HepG2 (cell line): Measurements from ENCODE around the gene MEI1. TPM values are rescaled to one million over a fixed set of nuclear protein-coding genes. Genes with fewer than 3 reads are reported as not detected.

Experiments used
- ATAD3A ChIP-seq: sonication (generic); formaldehyde crosslinking; IDR thresholded peaks from 2 replicates; pipeline ENCODE4 v1.4.0; 2020; ENCODE audit warnings: missing genetic modification reagents
- ATF1 ChIP-seq: IDR thresholded peaks from 2 replicates; pipeline ENCODE4 v1.6.1; 2016; ENCODE audit warnings: mild to moderate bottlenecking, control low read depth
- HCFC1 ChIP-seq: fragments of 150-350 bp; IDR thresholded peaks from 2 replicates; pipeline ENCODE4 v1.6.1; 2014; ENCODE audit warnings: low read depth, low read length
- IKZF5 ChIP-seq: IDR thresholded peaks from 2 replicates; pipeline ENCODE4 v1.6.1; 2018; ENCODE audit warnings: missing genetic modification reagents, mild to moderate bottlenecking, missing compliant biosample characterization
- JUND ChIP-seq: sonication (generic); formaldehyde crosslinking; IDR thresholded peaks from 2 replicates; pipeline ENCODE4 v1.8.0; 2022; ENCODE audit warnings: mild to moderate bottlenecking, missing genetic modification reagents
- MBNL3 ChIP-seq: fragments of 250-450 bp; sonication (Bioruptor Pico); conservative IDR thresholded peaks from 2 replicates; pipeline ENCODE4 v1.8.0; 2022; ENCODE audit warnings: mild to moderate bottlenecking, inconsistent platforms
- ONECUT2 ChIP-seq: sonication (generic); formaldehyde crosslinking; IDR thresholded peaks from 2 replicates; pipeline ENCODE4 v1.4.0; 2020; ENCODE audit warnings: missing genetic modification reagents
- PRPF4 ChIP-seq: fragments of 200-400 bp; formaldehyde crosslinking; IDR thresholded peaks from 2 replicates; pipeline ENCODE4 v1.6.1; 2016; ENCODE audit warnings: low read length, low read depth; ENCODE audit not compliant: poor library complexity, severe bottlenecking
- RAD21 ChIP-seq: fragments of 450-650 bp; formaldehyde crosslinking; IDR thresholded peaks from 2 replicates; pipeline ENCODE4 v1.5.0; 2020; ENCODE audit warnings: mild to moderate bottlenecking
- REL ChIP-seq: sonication (generic); formaldehyde crosslinking; conservative IDR thresholded peaks from 2 replicates; pipeline ENCODE4 v1.8.0; 2022; ENCODE audit warnings: mild to moderate bottlenecking, missing genetic modification reagents, moderate library complexity
- REPIN1 ChIP-seq: sonication (generic); formaldehyde crosslinking; IDR thresholded peaks from 2 replicates; pipeline ENCODE4 v1.8.0; 2022; ENCODE audit warnings: missing genetic modification reagents, low read depth, mild to moderate bottlenecking, borderline replicate concordance
- SIN3A ChIP-seq: IDR thresholded peaks from 2 replicates; pipeline ENCODE4 v1.6.1; 2011; ENCODE audit warnings: low read depth, mild to moderate bottlenecking, control low read depth, low read length, borderline replicate concordance
- SKI ChIP-seq: fragments of 450-650 bp; IDR thresholded peaks from one replicate; pipeline ENCODE4 v1.6.1; 2018; ENCODE audit warnings: mild to moderate bottlenecking; ENCODE audit not compliant: partially characterized antibody
- SMYD3 ChIP-seq: sonication (generic); formaldehyde crosslinking; IDR thresholded peaks from 2 replicates; pipeline ENCODE4 v1.8.1; 2023; ENCODE audit warnings: mild to moderate bottlenecking, missing genetic modification reagents
- ZBTB39 ChIP-seq: sonication (generic); formaldehyde crosslinking; IDR thresholded peaks from 2 replicates; pipeline ENCODE4 v1.5.0; 2020; ENCODE audit warnings: missing genetic modification reagents
- ZKSCAN1 ChIP-seq: fragments of 150-350 bp; IDR thresholded peaks from 2 replicates; pipeline ENCODE4 v1.6.1; 2014; ENCODE audit warnings: low read length
- ZNF276 ChIP-seq: sonication (generic); formaldehyde crosslinking; IDR thresholded peaks from 2 replicates; pipeline ENCODE4 v1.4.0; 2020; ENCODE audit warnings: mild to moderate bottlenecking, low read depth, missing genetic modification reagents
- ZNF660 ChIP-seq: sonication (generic); formaldehyde crosslinking; IDR thresholded peaks from 2 replicates; pipeline ENCODE4 v1.5.1; 2020; ENCODE audit warnings: mild to moderate bottlenecking, low read depth, missing genetic modification reagents, borderline replicate concordance
- ZSCAN25 ChIP-seq: sonication (generic); formaldehyde crosslinking; IDR thresholded peaks from 2 replicates; pipeline ENCODE4 v1.8.0; 2022; ENCODE audit warnings: mild to moderate bottlenecking, missing genetic modification reagents
- ZXDC ChIP-seq: sonication (generic); formaldehyde crosslinking; IDR thresholded peaks from 2 replicates; pipeline ENCODE4 v1.5.0; 2020; ENCODE audit warnings: mild to moderate bottlenecking, missing genetic modification reagents
- polyA plus RNA-seq, 8 experiments: library from polyadenylated mRNA; depleted of rRNA in 3 of 8; stranded (reverse) in 7 of 8; unstranded in 1 of 8; fragments of >200 nt; fragmentation: Illumina TruSeq in 4 of 8; extraction: Trizol in 4 of 8; gene quantifications; 2 replicates each; pipeline versions ENCODE4 v1.2.1 to v1.2.3, GENCODE V29; 2011 to 2016; ENCODE audit warnings: low read depth in 4 of 8, missing spikeins in 1 of 8, mixed read lengths in 1 of 8; ENCODE audit not compliant: insufficient read depth in 1 of 8
- total RNA-seq, 5 experiments: library from RNA; depleted of rRNA; stranded (reverse); fragments of >200 nt; fragmentation: Illumina TruSeq; extraction: Trizol; gene quantifications; 2 replicates each; pipeline ENCODE4 v1.2.3, GENCODE V29; 2016; ENCODE audit warnings: low read depth in 1 of 5
- TF ChIP-seq, protein P1 (sequence below): sonication (generic); formaldehyde crosslinking; IDR thresholded peaks from 2 replicates; pipeline ENCODE4 v1.4.0; 2020; ENCODE audit warnings: mild to moderate bottlenecking, missing genetic modification reagents

The MEI1 gene
- total and polyA plus RNA-seq, 2 of the 13 experiments (the other 11 are each of a cell fraction or from before 2014, with no cell fraction given), result 0.75 to 1.9 TPM

DNA sequence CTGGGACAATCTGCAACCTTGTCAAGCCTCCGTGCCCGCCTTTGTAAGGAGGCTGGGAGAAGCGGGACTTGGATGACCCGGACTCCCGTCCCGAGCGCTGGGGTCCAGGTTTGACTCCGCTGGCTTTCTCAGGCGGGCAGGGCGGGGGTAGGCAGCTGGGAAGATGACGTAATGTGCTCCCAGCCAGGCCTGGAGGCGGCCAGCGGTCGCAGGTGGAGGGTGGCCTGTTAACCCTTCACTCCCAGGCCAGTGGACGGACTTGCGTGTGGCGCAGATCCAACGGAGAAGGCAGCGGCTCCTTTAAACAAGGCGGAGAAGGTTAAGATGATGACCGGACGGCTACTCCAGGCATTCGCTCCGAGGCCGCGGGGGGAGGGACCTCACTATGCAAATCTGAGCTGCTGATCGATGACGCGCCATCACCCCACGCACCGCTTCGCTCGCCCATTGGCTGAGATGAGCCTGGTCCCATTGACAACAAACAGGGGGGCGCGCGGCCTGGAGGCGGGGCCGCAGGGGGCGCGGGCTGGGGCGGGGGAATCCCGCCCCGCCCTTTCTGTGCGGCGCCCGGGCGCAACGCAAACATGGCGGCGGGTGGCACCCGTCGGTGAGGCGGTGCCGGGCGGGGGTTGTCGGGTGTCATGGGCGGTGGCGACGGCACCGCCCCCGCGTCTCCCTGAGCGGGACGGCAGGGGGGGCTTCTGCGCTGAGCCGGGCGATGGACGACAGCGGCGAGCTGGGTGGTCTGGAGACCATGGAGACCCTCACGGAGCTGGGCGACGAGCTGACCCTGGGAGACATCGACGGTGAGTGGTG is 133.5 kb downstream of the MEI1 start, which contains the start of gene SREBF2 (continued):
- TF ChIP-seq HCFC1 (0 out of 2 replicates have a peak, but pooled peaks have one; percentile 13), ZNF276 (CRISPR knock-in tag) (0 out of 2 replicates have a peak, but pooled peaks have one; percentile 53), SIN3A (peak; percentile 92; the same call in 1 of the 2 replicates), ATF1 (peak; percentile 90), IKZF5 (CRISPR knock-in tag) (peak; percentile 69; the same call in 1 of the 2 replicates), REPIN1 (CRISPR knock-in tag) (peak; percentile 95), ZXDC (no peak), ZSCAN25 (CRISPR knock-in tag) (no peak; the same call in 1 of the 2 replicates), PRPF4 (no peak), ZNF660 (CRISPR knock-in tag) (no peak), MBNL3 (CRISPR knock-in tag) (no peak), ZBTB39 (no peak), SKI (peak; percentile 72), JUND (peak; percentile 96), REL (CRISPR knock-in tag) (peak; percentile 77; the same call in 1 of the 2 replicates), ATAD3A (CRISPR knock-in tag) (no peak), SMYD3 (CRISPR knock-in tag) (peak; percentile 85; the same call in 1 of the 2 replicates), ZKSCAN1 (no peak), RAD21 (CRISPR knock-in tag) (peak; percentile 23; the same call in 1 of the 2 replicates), ONECUT2 (0 out of 2 replicates have a peak, but pooled peaks have one; percentile 34)
- TF ChIP-seq, protein P1, sequence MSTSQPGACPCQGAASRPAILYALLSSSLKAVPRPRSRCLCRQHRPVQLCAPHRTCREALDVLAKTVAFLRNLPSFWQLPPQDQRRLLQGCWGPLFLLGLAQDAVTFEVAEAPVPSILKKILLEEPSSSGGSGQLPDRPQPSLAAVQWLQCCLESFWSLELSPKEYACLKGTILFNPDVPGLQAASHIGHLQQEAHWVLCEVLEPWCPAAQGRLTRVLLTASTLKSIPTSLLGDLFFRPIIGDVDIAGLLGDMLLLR (CRISPR knock-in tag), result no peak; the same call in 1 of the 2 replicates
